HG03520 (cell line): Measurements from ENCODE around the gene MAN1C1.

ENCODE experiments used
- ATAC-seq: cut with Tn5 transposase; IDR thresholded peaks from one replicate; pipeline ENCODE4 v1.9.1; 2021; ENCODE audit warnings: mild to moderate bottlenecking, moderate library complexity; ENCODE audit not compliant: unreplicated experiment

MAN1C1 gene

DNA sequence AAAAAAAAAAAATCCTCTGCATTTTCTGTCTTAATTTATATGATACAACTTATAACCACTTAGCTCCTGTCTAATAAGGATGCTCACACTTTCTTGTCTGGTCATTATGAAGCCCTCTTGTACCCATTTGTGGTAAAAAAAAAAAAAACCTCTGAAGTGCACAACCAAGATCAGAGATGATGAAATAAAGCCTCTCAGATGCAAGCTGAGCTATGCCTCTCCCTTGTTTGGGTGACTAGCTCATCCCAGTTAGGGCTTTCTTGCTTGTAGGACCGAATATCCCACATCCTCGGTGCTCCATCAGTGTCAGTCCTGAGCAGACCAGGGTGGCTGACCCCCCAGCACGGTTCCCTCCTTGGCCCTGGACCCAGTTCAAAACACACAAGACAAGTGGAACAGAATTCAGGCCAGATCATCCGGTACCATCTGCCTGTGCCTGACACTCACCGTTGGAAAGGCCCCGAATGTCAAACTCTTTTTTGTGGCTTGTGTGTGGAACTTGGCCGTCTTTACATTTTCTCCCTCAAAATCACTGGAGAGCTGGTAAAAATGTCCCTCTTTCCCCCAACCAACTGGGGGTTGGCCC is 177.1 kb downstream of the MAN1C1 start:
- ATAC-seq: no peak

- no peak for ATAC-seq
Observed at GRCh38 chr1:25794325-25794724, 177.7 kb downstream of the MAN1C1 start.

GRCh38 chr1:25795211-25795610 is 178.6 kb downstream of the MAN1C1 start:
- no peak for ATAC-seq

GRCh38 chr1:25795946-25796810 is 179.6 kb downstream of the MAN1C1 start:
- ATAC-seq: no peak

- no peak for ATAC-seq
Observed at GRCh38 chr1:25796811-25797458, 180.3 kb downstream of the MAN1C1 start.

GRCh38 chr1:25797939-25798338 is 181.3 kb downstream of the MAN1C1 start:
- no peak for ATAC-seq

- ATAC-seq: no peak
Observed at GRCh38 chr1:25798666-25799351, 182.2 kb downstream of the MAN1C1 start.

- no peak for ATAC-seq
Observed at GRCh38 chr1:25799352-25799934, 182.9 kb downstream of the MAN1C1 start.

DNA sequence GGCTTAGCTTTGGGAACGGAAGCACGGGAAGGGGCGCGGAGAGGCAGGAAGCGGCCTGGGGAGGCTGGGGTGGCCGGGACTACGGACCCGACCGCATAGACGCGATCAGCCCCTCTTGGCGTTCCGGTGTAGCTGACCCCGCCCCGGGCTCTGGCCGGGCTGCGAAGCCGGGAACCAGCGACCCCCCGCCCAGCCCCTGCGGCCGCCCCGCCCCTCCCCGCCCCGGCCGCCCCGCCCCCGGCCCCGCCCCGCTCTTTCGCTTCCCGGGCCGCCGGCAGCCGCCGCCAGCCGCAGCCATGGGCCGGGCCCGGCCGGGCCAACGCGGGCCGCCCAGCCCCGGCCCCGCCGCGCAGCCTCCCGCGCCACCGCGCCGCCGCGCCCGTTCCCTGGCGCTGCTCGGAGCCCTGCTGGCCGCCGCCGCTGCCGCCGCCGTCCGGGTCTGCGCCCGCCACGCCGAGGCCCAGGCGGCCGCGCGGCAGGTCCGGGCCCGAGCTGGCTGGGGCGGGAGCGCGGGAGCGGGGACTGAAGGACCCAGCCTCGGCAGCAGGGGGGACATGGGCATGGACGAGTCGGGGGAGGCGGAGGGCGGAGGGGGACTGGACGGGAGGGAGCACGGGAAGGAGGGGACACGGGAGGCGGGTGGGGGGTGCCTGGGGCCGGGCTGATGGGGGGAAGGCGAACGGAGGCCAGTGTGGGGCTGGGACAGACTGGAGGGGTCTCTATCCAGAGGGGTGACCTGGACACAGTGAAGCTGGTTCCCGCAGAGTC is 183.5 kb downstream of the MAN1C1 start, which contains the start of gene SELENON:
Gene SELENON (plus strand): TSS at position 259 of the 768 bp plus-strand sequence. CDS start 38 bp downstream, at position 297.
- ATAC-seq: no peak

- ATAC-seq: no peak
Observed at GRCh38 chr1:25800703-25801377, 184.2 kb downstream of the MAN1C1 start.

DNA sequence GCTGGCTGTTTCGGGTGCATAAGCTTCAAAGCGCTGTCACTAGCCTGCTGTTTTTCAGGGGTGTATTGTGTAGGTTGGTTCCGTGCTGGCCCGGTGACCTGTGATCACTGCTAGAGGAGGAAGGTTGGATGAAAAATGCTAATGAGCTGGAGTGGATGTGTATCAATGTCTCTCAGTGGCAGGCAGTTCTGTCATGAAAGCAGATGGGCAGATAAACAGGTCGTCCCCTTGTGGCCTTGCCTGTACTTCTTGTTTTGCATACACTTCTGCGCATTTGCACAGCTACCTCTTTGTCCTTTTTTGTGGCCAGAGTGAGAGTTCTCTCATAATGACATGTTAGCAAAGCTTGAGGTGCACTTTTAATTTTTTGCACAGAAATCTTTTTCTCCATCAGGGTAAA is 186.3 kb downstream of the MAN1C1 start:
- ATAC-seq: no peak

DNA sequence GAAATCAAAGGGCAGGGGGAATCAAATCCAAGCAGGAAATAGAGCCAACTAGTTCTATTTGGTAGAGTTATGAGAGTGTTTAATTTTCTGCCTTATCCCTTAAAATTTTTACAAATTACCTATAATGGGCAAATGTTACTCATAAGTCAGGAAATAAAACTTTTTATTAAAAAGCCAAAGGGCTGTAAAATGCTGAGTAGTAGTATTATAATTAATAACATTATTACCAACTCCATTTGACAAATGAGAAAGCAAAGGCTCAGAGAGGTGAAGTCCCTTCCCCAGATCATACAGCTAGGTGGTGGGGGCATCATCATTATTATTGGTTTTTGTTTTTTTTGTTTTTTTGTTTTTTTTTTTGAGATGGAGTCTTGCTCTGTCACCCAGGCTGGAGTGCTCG is 186.8 kb downstream of the MAN1C1 start:
- ATAC-seq: no peak

DNA sequence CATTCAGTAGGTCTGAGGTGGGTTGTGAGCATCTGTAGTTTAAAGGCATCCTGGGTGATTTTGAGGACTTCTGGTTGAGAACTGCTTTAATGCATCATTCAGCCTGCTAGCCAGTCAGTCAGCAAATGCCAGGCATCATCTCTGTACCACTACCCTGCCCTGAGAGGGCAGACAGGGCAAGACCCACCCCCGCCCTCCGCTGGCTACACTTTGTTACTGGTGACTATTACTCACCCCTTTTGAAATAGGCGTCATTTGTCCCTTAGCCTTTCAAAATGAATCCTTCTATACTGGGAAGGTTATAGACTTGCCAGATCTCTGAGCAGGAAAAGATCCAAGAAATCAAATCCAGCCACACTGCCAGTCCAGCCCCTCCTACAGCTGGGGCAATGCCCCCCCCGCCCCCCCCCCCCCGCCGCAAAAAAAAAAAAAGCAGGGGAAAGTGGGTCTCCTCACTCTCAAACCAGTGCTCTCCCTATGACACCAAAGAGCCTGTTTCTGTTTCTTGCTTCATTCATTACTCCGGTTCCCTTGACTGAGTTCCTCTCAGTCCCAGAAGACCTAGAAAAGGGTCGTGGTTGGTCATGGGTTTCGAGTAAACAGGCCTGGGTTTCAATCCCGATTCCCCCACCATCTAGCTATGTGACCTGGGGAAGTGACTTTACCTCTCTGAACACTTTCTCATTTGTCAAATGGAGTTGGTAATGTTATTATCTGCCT is 187.8 kb downstream of the MAN1C1 start:
- ATAC-seq: no peak

DNA sequence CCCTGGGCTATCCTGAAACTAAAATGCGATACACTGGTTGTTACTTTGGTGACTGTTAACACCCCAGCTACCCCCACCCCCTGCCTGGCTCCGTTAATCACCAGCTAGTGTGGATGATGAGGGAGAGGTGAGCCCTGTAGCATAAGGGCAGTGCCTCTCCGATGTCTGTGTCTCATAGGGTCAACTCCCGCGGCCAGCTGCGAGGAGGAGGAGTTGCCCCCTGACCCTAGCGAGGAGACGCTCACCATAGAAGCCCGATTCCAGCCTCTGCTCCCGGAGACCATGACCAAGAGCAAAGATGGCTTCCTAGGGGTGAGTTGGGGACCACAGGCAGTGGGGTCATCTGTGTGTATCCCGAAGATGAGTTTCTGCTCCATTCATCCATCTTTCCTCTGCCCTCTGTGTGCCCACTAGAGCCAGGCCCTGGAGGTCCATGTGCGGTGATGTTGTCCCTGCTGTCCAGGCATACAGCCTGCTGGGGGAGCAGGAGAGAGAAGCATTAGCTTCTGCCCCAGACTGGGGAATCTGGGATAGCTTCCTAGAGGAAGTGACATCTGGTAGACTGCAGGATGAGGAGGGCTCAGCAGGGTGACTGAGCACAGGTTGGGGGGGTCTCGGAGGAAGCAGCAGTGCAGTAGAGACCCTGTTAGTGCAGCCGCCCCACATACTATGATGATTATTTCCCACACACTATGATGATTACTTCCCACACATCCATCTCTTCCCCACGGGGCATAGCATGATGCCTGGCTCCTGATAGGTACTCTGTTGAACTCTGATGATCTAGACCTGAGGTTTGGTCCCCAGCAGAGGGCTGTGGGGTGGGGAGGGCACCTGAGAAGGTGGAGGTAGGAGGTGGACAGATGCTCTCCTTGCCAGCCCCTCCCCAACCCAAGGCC is 188.6 kb downstream of the MAN1C1 start:
- ATAC-seq: no peak

GRCh38 chr1:25805863-25806225 is 189.3 kb downstream of the MAN1C1 start:
- no peak for ATAC-seq

DNA sequence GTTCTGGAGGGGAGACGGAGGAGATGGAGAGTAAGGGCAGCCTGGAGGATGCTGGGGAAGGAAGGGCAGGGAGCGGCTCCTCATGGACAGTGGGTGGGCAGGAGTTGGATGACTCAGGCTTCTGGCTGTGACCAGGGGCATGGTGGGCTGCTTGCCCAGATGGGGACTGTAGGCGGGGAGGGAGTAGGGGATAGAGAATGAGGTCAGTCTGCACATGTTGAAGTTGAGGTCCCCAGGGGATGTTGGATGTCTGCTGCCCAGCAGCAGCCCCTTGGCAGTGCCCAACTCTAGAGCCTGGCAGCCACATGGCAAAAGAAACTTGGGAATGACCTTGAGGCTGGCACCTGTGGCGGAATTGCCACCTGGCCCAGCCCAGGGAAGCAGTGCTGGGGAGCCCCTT is 189.8 kb downstream of the MAN1C1 start:
- ATAC-seq: no peak

DNA sequence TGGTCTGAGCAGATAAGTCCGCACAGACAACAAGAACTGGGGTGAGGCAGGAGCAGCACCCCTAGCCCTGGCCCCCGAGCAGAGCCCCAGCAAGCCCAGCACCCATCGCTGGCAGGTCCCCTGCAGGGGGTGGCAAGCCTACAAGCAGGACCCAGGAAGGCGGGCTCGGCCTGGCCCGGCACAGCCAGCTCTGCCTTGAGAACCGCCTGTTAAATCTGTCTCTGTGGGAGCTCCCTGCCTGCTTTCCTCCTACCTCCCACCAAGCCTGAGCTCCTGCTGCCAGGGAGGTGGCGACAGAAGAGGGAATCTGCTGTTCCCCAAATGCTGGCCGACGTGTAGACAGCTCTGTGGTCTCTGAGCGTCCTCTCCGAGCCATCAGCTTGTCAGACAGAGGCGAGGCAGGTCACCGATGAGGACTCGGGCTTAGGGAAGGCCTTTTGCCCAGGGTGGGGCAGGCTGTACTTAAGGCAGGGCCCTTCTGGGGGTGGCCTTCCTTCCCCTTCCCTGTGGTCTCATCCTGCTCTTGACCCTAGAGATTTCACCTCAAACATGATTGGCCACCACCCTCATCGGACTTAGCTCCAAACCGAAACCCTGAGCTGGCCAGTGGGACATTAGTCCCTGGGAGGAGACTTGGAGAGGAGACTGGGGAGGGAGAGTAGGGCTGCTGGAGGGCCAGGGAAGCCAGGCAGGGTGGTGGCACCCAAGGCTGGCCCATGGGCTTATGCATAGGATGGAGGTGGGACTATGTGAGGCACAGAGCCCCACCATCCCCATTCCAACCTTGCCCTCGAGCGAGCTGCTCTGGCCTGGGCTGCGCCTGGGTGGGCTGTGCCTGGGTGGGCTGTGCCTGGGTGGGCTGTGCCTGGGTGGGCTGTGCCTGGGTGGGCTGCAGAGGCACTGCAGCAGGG is 191.1 kb downstream of the MAN1C1 start:
- no peak for ATAC-seq
